H9 (cell line): ENCODE results near the gene CEMIP. TPM values are rescaled to one million over a fixed set of nuclear protein-coding genes. Genes with fewer than 3 reads are reported as not detected.
A peak's percentile ranks its signal among the peaks of the same experiment; 100 is the strongest.

ENCODE experiments used
- DNase-seq: peaks from one replicate; pipeline ENCODE4 v3.0.0-alpha.2; 2017
- H2AFZ ChIP-seq: one replicate; pipeline ENCODE4 v1.6.1; 2013; ENCODE audit warnings: mild to moderate bottlenecking, low read length, control low read depth, moderate library complexity
- H2AK5ac ChIP-seq: 2 replicates; pipeline ENCODE4 v1.6.1; 2013; ENCODE audit warnings: low read length, control low read depth, mixed read lengths; ENCODE audit not compliant: insufficient read length
- H2BK120ac ChIP-seq: one replicate; pipeline ENCODE4 v1.6.1; 2013; ENCODE audit warnings: low read depth, mild to moderate bottlenecking, low read length, control low read depth, inconsistent platforms; ENCODE audit not compliant: poor library complexity, severe bottlenecking
- H2BK12ac ChIP-seq: 2 replicates; pipeline ENCODE4 v1.6.1; 2013; ENCODE audit warnings: low read length, control low read depth, mixed read lengths, low read depth; ENCODE audit not compliant: insufficient read length
- H2BK15ac ChIP-seq: 2 replicates; pipeline ENCODE4 v1.6.1; 2013; ENCODE audit warnings: low read depth, low read length, control low read depth
- H2BK20ac ChIP-seq: one replicate; pipeline ENCODE4 v1.6.1; 2013; ENCODE audit warnings: low read depth, mild to moderate bottlenecking, low read length, control low read depth, inconsistent platforms; ENCODE audit not compliant: poor library complexity, severe bottlenecking
- H2BK5ac ChIP-seq: 2 replicates; pipeline ENCODE4 v1.6.1; 2013; ENCODE audit warnings: low read length, control low read depth, mixed read lengths; ENCODE audit not compliant: insufficient read length
- H3K14ac ChIP-seq: 2 replicates; pipeline ENCODE4 v1.6.1; 2013; ENCODE audit warnings: low read length, control low read depth; ENCODE audit not compliant: insufficient read depth
- H3K18ac ChIP-seq: 2 replicates; pipeline ENCODE4 v1.6.1; 2013; ENCODE audit warnings: low read depth, mild to moderate bottlenecking, mixed read lengths, low read length, control low read depth; ENCODE audit not compliant: insufficient read length
- H3K23ac ChIP-seq: 2 replicates; pipeline ENCODE4 v1.6.1; 2013; ENCODE audit warnings: low read length, control low read depth, mixed read lengths, low read depth; ENCODE audit not compliant: insufficient read length
- H3K23me2 ChIP-seq: 2 replicates; pipeline ENCODE4 v1.6.1; 2013; ENCODE audit warnings: low read depth, mild to moderate bottlenecking, mixed read lengths, low read length, control low read depth; ENCODE audit not compliant: insufficient read length, poor library complexity, severe bottlenecking
- H3K27ac ChIP-seq: 2 replicates; pipeline ENCODE4 v1.5.1; 2013; ENCODE audit warnings: low read length, control low read depth, mixed read lengths, low read depth; ENCODE audit not compliant: insufficient read length
- H3K27me3 ChIP-seq: 2 replicates; pipeline ENCODE4 v1.6.1; 2013; ENCODE audit warnings: low read length, control low read depth, inconsistent platforms; ENCODE audit not compliant: insufficient read depth
- H3K4ac ChIP-seq: 2 replicates; pipeline ENCODE4 v1.6.1; 2013; ENCODE audit warnings: low read depth, mild to moderate bottlenecking, control low read depth, inconsistent platforms, low read length, moderate library complexity
- H3K4me1 ChIP-seq: 2 replicates; pipeline ENCODE4 v1.6.1; 2013; ENCODE audit warnings: low read length, control low read depth, inconsistent platforms; ENCODE audit not compliant: insufficient read depth
- H3K4me2 ChIP-seq: 2 replicates; pipeline ENCODE4 v1.6.1; 2013; ENCODE audit warnings: low read length, control low read depth, mixed read lengths; ENCODE audit not compliant: insufficient read length, insufficient read depth
- H3K56ac ChIP-seq: 2 replicates; pipeline ENCODE4 v1.6.1; 2013; ENCODE audit warnings: low read depth, mild to moderate bottlenecking, mixed read lengths, low read length, control low read depth; ENCODE audit not compliant: insufficient read length
- H3K79me1 ChIP-seq: 2 replicates; pipeline ENCODE4 v1.6.1; 2013; ENCODE audit warnings: low read depth, mild to moderate bottlenecking, moderate library complexity, low read length, control low read depth, inconsistent platforms; ENCODE audit not compliant: insufficient read depth, poor library complexity, severe bottlenecking
- H3K79me2 ChIP-seq: 2 replicates; pipeline ENCODE4 v1.6.1; 2013; ENCODE audit warnings: low read length, control low read depth, inconsistent platforms; ENCODE audit not compliant: insufficient read depth
- H3K9ac ChIP-seq: 2 replicates; pipeline ENCODE4 v1.6.1; 2013; ENCODE audit warnings: low read length, control low read depth, mixed read lengths; ENCODE audit not compliant: insufficient read length; ENCODE audit errors: extremely low read depth
- H3K9me3 ChIP-seq: one replicate; pipeline ENCODE4 v1.6.1; 2013; ENCODE audit warnings: low read depth, low read length, inconsistent platforms; ENCODE audit not compliant: control insufficient read depth
- H3T11ph ChIP-seq: one replicate; pipeline ENCODE4 v1.6.1; 2013; ENCODE audit warnings: mild to moderate bottlenecking, low read length, control low read depth, inconsistent platforms
- H4K20me1 ChIP-seq: one replicate; pipeline ENCODE4 v1.6.1; 2013; ENCODE audit not compliant: control insufficient read depth, insufficient read length, insufficient read depth
- H4K5ac ChIP-seq: 2 replicates; pipeline ENCODE4 v1.6.1; 2013; ENCODE audit warnings: low read depth, mild to moderate bottlenecking, mixed read lengths, low read length, control low read depth; ENCODE audit not compliant: insufficient read length
- H4K8ac ChIP-seq: replicated peaks from 2 replicates; pipeline ENCODE4 v1.6.1; 2013; ENCODE audit warnings: low read length, control low read depth, mixed read lengths, low read depth; ENCODE audit not compliant: insufficient read length
- H4K91ac ChIP-seq: 2 replicates; pipeline ENCODE4 v1.6.1; 2013; ENCODE audit warnings: low read depth, mild to moderate bottlenecking, moderate library complexity, mixed read lengths, low read length, control low read depth; ENCODE audit not compliant: insufficient read length
- H3K27ac Mint-ChIP-seq, 3 experiments: 2 replicates in 2 of 3; 3 replicates in 1 of 3; pipeline ENCODE4 v1.8.0; 2020 to 2021; ENCODE audit warnings: mixed read lengths in 3 of 3, mild to moderate bottlenecking in 1 of 3, moderate library complexity in 1 of 3
- H3K27me3 Mint-ChIP-seq: 2 replicates; pipeline ENCODE4 v1.8.0; 2021; ENCODE audit warnings: low read depth, mild to moderate bottlenecking, moderate library complexity, mixed read lengths
- H3K36me3 Mint-ChIP-seq, 3 experiments: 2 replicates in 2 of 3; 3 replicates in 1 of 3; pipeline ENCODE4 v1.8.0; 2020 to 2021; ENCODE audit warnings: low read depth in 3 of 3, mixed read lengths in 3 of 3; ENCODE audit not compliant: insufficient read depth in 1 of 3
- H3K4me1 Mint-ChIP-seq, 2 experiments: 2 replicates each; pipeline ENCODE4 v1.8.0; 2020; ENCODE audit warnings: mixed read lengths in 2 of 2
- H3K4me3 Mint-ChIP-seq, 2 experiments: 2 replicates in 1 of 2; 3 replicates in 1 of 2; pipeline ENCODE4 v1.8.0; 2020 to 2021; ENCODE audit warnings: mild to moderate bottlenecking in 2 of 2, mixed read lengths in 2 of 2, moderate library complexity in 1 of 2
- H3K9me3 Mint-ChIP-seq, 2 experiments: 2 replicates in 1 of 2; 3 replicates in 1 of 2; pipeline ENCODE4 v1.8.0; 2020; ENCODE audit warnings: mild to moderate bottlenecking in 2 of 2, mixed read lengths in 2 of 2, moderate library complexity in 1 of 2
- CTCF ChIP-seq: fragments of 200-600 bp; sonication (generic); conservative IDR thresholded peaks from 3 replicates; pipeline ENCODE4 v1.8.0; 2021; ENCODE audit warnings: antibody characterized with exemption, mild to moderate bottlenecking
- WGBS: extraction: QIAGEN DNeasy Blood & Tissue Kit; methylation state at CpG from one replicate; pipeline ENCODE4 v1.1.7; 2013; ENCODE audit warnings: missing lambda C conversion rate, low lambda C conversion rate, mixed read lengths; ENCODE audit not compliant: insufficient read length; ENCODE audit errors: extremely low coverage; 5-methylcytosine and 5-hydroxymethylcytosine counted together
- total RNA-seq: library from RNA; stranded (reverse); gene quantifications from 2 replicates; pipeline ENCODE4 v1.2.1, GENCODE V29; 2021

CEMIP gene
- total RNA-seq, 1 experiment from 2014 or later = 0.09 TPM

- Histone ChIP-seq H2AK5ac (no peak overlapping the region), H4K5ac (no peak overlapping the region), H2BK120ac (no peak overlapping the region), H3K27ac (no peak overlapping the region), H3K9ac (no peak overlapping the region), H4K91ac (no peak overlapping the region), H3K18ac (no peak overlapping the region), H3K79me2 (no peaks in the 10 kb centered on the region), H3K23me2 (no peaks in the 10 kb centered on the region), H3T11ph (no peak overlapping the region), H2BK15ac (no peak overlapping the region), H3K27me3 (no peaks in the 10 kb centered on the region), H3K4ac (no peak overlapping the region), H2AFZ (no peak overlapping the region), H2BK5ac (no peak overlapping the region), H2BK12ac (no peak overlapping the region), H3K79me1 (no peaks in the 10 kb centered on the region), H3K56ac (no peak overlapping the region), H4K8ac (no peak overlapping the region), H4K20me1 (no peaks in the 10 kb centered on the region), H3K4me2 (no peak overlapping the region), H3K9me3 (no peaks in the 10 kb centered on the region), H3K14ac (no peak overlapping the region), H3K4me1 (no peaks in the 10 kb centered on the region), H3K23ac (no peak overlapping the region), H2BK20ac (no peak overlapping the region)
- no peak for TF ChIP-seq CTCF
- H3K4me3 Mint-ChIP-seq = no peak overlapping the region
- 0 out of 7 replicates have a peak overlapping the region, but pooled peaks of 1 of the 3 experiments have one; percentile 31 for H3K27ac Mint-ChIP-seq
- no CpG with 5 or more reads among the region's 17 CpGs for WGBS
- no peak for DNase-seq
- H3K36me3 Mint-ChIP-seq = no peaks in the 10 kb centered on the region; a peak in 1 of 7 replicates
- no peaks in the 10 kb centered on the region for H3K9me3 Mint-ChIP-seq
- H3K27me3 Mint-ChIP-seq = peaks cover 3% of the 10 kb centered on the region
- H3K4me1 Mint-ChIP-seq = no peaks in the 10 kb centered on the region
These were observed 146.5 kb downstream of the CEMIP start for GRCh38 chr15:80925597-80926059.
